Small intestine (tissue), 7 donors: Measurements from ENCODE around the gene PRDM16. TPM values are rescaled to one million over a fixed set of nuclear protein-coding genes. Genes with fewer than 3 reads are reported as not detected.

ENCODE experiments used
- DNase-seq, 2 donors: peaks; one replicate each; pipeline versions ENCODE4 v3.0.0 to v3.0.0-alpha.2; 2013
- FAIRE-seq: peaks from 2 replicates; lab custom pipeline; 2012; peaks lifted over from hg19 to GRCh38; lab: Jason Lieb, UNC
- H3K27ac ChIP-seq, 3 donors: one replicate each; pipeline ENCODE4 v1.5.1; 2013; ENCODE audit warnings: low read length in 2 of 3, mild to moderate bottlenecking in 2 of 3, control low read depth in 1 of 3, inconsistent platforms in 1 of 3, low read depth in 1 of 3, moderate library complexity in 1 of 3
- H3K27me3 ChIP-seq, 3 donors: one replicate each; pipeline ENCODE4 v1.6.1; 2013; ENCODE audit warnings: low read length in 3 of 3, inconsistent platforms in 1 of 3; ENCODE audit not compliant: control insufficient read depth in 3 of 3, insufficient read depth in 3 of 3
- H3K36me3 ChIP-seq, 3 donors: one replicate each; pipeline ENCODE4 v1.6.1; 2013; ENCODE audit warnings: low read length in 3 of 3, inconsistent platforms in 1 of 3, low read depth in 1 of 3, mild to moderate bottlenecking in 1 of 3, moderate library complexity in 1 of 3; ENCODE audit not compliant: control insufficient read depth in 3 of 3, insufficient read depth in 2 of 3
- H3K4me1 ChIP-seq, 3 donors: one replicate each; pipeline ENCODE4 v1.6.1; 2013; ENCODE audit warnings: low read length in 2 of 3, inconsistent platforms in 1 of 3, low read depth in 1 of 3, mild to moderate bottlenecking in 1 of 3, moderate library complexity in 1 of 3; ENCODE audit not compliant: control insufficient read depth in 3 of 3, insufficient read depth in 2 of 3
- H3K4me3 ChIP-seq, 3 donors: one replicate each; pipeline ENCODE4 v1.5.1; 2013; ENCODE audit warnings: low read length in 3 of 3, control low read depth in 1 of 3, inconsistent platforms in 1 of 3, low read depth in 1 of 3, mild to moderate bottlenecking in 1 of 3, moderate library complexity in 1 of 3
- H3K9me3 ChIP-seq, 2 donors: one replicate each; pipeline ENCODE4 v1.6.1; 2013; ENCODE audit warnings: low read depth in 1 of 2, low read length in 1 of 2; ENCODE audit not compliant: control insufficient read depth in 2 of 2, insufficient read depth in 1 of 2
- WGBS, 3 donors: extraction: QIAGEN DNeasy Blood & Tissue Kit; methylation state at CpG; one replicate each; pipeline ENCODE4 v1.1.7; 2013; 5-methylcytosine and 5-hydroxymethylcytosine counted together
- polyA plus RNA-seq, 4 donors: library from polyadenylated mRNA; stranded (reverse) in 3 of 4; unstranded in 1 of 4; fragments of 200-250 nt in 3 of 4; fragments of 120-200 nt in 1 of 4; gene quantifications; one replicate each; pipeline versions ENCODE4 v1.2.1 to v1.2.3, GENCODE V29; 2013
- donor health status: healthy with polysubstance abuse.
- donor health status: control.
- donor health status: control.
- donor health status: Bipolar disorder and iron deficiency.
- donor health status: healthy.

Gene PRDM16
- polyA plus RNA-seq, 4 donors, result 5.4 to 11.4 (median 8.2) TPM

GRCh38 chr1:3249631-3250501, 180.9 kb downstream of the PRDM16 start:
- Histone ChIP-seq H3K27me3 (peaks cover 0 to 8% (median 2%) of the 10 kb centered on the region in 3 donors), H3K9me3 (no peaks in the 10 kb centered on the region), H3K27ac (peak overlapping the region; percentile 95 to 99 (median 95)), H3K4me1 (peaks cover 4 to 77% (median 9%) of the 10 kb centered on the region in 3 donors), H3K4me3 (no peak overlapping the region), H3K36me3 (peaks cover 0 to 11% (median 0%) of the 10 kb centered on the region in 3 donors)
- DNase-seq (peak; percentile 94 to 97), FAIRE-seq (no peak)
- WGBS, 3 donors, result 12 to 53% (median 33%) methylated on average over 31 of the region's 31 CpGs

GRCh38 chr1:3250624-3251023, 181.6 kb downstream of the PRDM16 start:
- 15 to 61% (median 26%) methylated on average over 5 of the region's 5 CpGs for WGBS, 3 donors
- H3K4me3 ChIP-seq, result no peak overlapping the region
- FAIRE-seq (no peak), DNase-seq (no peak)
- H3K27ac ChIP-seq, result peak overlapping the region; percentile 95 to 96 (median 95)
- H3K36me3 ChIP-seq, result peaks cover 0 to 9% (median 0%) of the 10 kb centered on the region in 3 donors
- peaks cover 4 to 70% (median 9%) of the 10 kb centered on the region in 3 donors for H3K4me1 ChIP-seq
- no peaks in the 10 kb centered on the region for H3K9me3 ChIP-seq
- peaks cover 0 to 8% (median 2%) of the 10 kb centered on the region in 3 donors for H3K27me3 ChIP-seq

GRCh38 chr1:3251099-3251806, 182.2 kb downstream of the PRDM16 start:
- Histone ChIP-seq H3K27me3 (peaks cover 0 to 8% (median 2%) of the 10 kb centered on the region in 3 donors), H3K4me1 (peaks cover 4 to 66% (median 9%) of the 10 kb centered on the region in 3 donors), H3K27ac (peak overlapping the region; percentile 95 to 96 (median 95)), H3K4me3 (no peak overlapping the region), H3K36me3 (peaks cover 0 to 5% (median 0%) of the 10 kb centered on the region in 3 donors), H3K9me3 (no peaks in the 10 kb centered on the region)
- WGBS, 3 donors, result 18 to 53% (median 25%) methylated on average over 21 to 24 of the region's 24 CpGs
- peak; percentile 91 to 93 for DNase-seq
- no peak for FAIRE-seq

GRCh38 chr1:3251807-3252428, 182.9 kb downstream of the PRDM16 start:
- H3K4me1 ChIP-seq, result peaks cover 4 to 59% (median 9%) of the 10 kb centered on the region in 3 donors
- DNase-seq, result peak; percentile 46 to 67
- no peak for FAIRE-seq
- peaks cover 0 to 2% (median 0%) of the 10 kb centered on the region in 3 donors for H3K36me3 ChIP-seq
- H3K9me3 ChIP-seq, result peaks cover 0 to under 1% of the 10 kb centered on the region in 2 donors
- peaks cover 0 to 6% (median 2%) of the 10 kb centered on the region in 3 donors for H3K27me3 ChIP-seq
- H3K4me3 ChIP-seq, result no peak overlapping the region
- peak overlapping the region; percentile 32 to 96 (median 95) for H3K27ac ChIP-seq
- 15 to 56% (median 37%) methylated on average over 17 of the region's 17 CpGs for WGBS, 3 donors

GRCh38 chr1:3255680-3256079, 186.7 kb downstream of the PRDM16 start:
- H3K27ac ChIP-seq, result no peak overlapping the region
- H3K9me3 ChIP-seq, result peaks cover 0 to 4% of the 10 kb centered on the region in 2 donors
- FAIRE-seq, result no peak
- no peak for DNase-seq
- peaks cover 0 to 7% (median 0%) of the 10 kb centered on the region in 3 donors for H3K36me3 ChIP-seq
- 90 to 94% (median 93%) methylated on average over 15 of the region's 15 CpGs for WGBS, 3 donors
- H3K4me1 ChIP-seq, result peaks cover 2 to 22% (median 9%) of the 10 kb centered on the region in 3 donors
- H3K4me3 ChIP-seq, result no peak overlapping the region
- no peaks in the 10 kb centered on the region for H3K27me3 ChIP-seq

- FAIRE-seq (no peak), DNase-seq (no peak)
- Histone ChIP-seq H3K4me1 (peaks cover under 1 to 14% (median 6%) of the 10 kb centered on the region in 3 donors), H3K4me3 (no peak overlapping the region), H3K36me3 (peaks cover 0 to 7% (median 0%) of the 10 kb centered on the region in 3 donors), H3K27me3 (no peaks in the 10 kb centered on the region), H3K9me3 (peaks cover 0 to 4% of the 10 kb centered on the region in 2 donors), H3K27ac (no peak overlapping the region)
- WGBS, 3 donors, result 90 to 98% (median 93%) methylated on average over 4 of the region's 4 CpGs
Observed at GRCh38 chr1:3257788-3258187, 188.8 kb downstream of the PRDM16 start.

- FAIRE-seq (no peak), DNase-seq (no peak)
- Histone ChIP-seq H3K27ac (no peak overlapping the region), H3K4me1 (peaks cover 6 to 18% (median 6%) of the 10 kb centered on the region in 3 donors), H3K9me3 (peaks cover 0 to 4% of the 10 kb centered on the region in 2 donors), H3K27me3 (no peaks in the 10 kb centered on the region), H3K4me3 (no peak overlapping the region), H3K36me3 (peaks cover 0 to 7% (median 0%) of the 10 kb centered on the region in 3 donors)
- WGBS, 3 donors, result 56 to 77% (median 75%) methylated on average over 16 of the region's 16 CpGs
Observed at GRCh38 chr1:3258386-3259003, 189.5 kb downstream of the PRDM16 start.
